ENCODE data around the gene E2F4. TPM values are rescaled to one million over a fixed set of nuclear protein-coding genes. Genes with fewer than 3 reads are reported as not detected.

Gene E2F4
- total RNA-seq, 1 experiment from 2014 or later, result 114 TPM

DNA sequence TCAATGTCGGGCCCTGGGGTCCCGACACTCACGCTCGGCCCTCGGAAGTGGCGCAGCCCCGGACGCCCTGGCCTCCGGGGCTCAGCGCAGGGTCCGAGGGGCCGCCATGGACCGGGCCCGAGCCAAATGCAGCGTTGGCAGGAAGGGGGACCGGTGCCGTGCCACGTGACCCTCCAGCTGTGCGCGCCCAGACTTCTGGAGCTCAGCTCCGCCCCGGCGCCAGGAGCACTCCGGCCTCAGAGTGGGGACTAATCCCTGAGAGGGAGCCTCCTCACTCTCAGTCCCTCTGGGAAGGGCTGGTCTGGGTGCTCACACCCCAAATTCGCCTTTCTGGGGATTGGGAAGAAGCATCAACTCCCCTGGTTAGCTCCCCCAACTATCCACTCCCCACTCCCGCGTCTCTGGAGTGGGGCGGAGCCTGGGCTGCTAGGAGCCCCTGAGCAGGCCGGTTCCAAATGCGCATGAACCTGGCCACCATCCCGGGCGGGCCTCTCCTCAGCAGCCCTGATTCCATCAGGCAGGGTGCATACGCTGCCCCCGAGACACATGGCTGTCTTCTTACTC is 41.0 kb upstream of the E2F4 start, which contains the start of gene B3GNT9:
Gene B3GNT9, minus strand, starts transcription at position 166 of the 564 bp plus-strand sequence. CDS start 513 bp downstream, outside the sequence.
- Histone ChIP-seq H3K79me2 (ENCODE audit: insufficient read depth, low read length) (no peaks in the 10 kb centered on the region), H3K36me3 (ENCODE audit: control insufficient read depth in 1 of 2, insufficient read depth in 2 of 2, low read length in 2 of 2) (peaks cover 12 to 18% of the 10 kb centered on the region in 2 experiments; a peak in 3 of 4 replicates), H3K27ac (ENCODE audit: low read depth, low read length) (peak within 1 kb of the TSS; percentile 66), H3K9ac (ENCODE audit: low read length) (peak within 1 kb of the TSS; percentile 67), H3K9me3 (ENCODE audit: control insufficient read depth in 1 of 2, insufficient read depth in 1 of 2, low read depth in 1 of 2, low read length in 2 of 2) (no peaks in the 10 kb centered on the region), H2AFZ (ENCODE audit: low read depth, low read length, poor library complexity, severe bottlenecking) (no peak within 1 kb of the TSS), H3K4me1 (ENCODE audit: control insufficient read depth in 1 of 2, insufficient read depth in 2 of 2, low read length in 2 of 2) (peaks cover 3 to 28% of the 10 kb centered on the region in 2 experiments; a peak in 3 of 4 replicates), H3K4me3 (replicated peaks in 1 of 2; ENCODE audit: low read depth in 1 of 2, low read length in 2 of 2) (peak within 1 kb of the TSS; percentile 39 to 61), H4K20me1 (ENCODE audit: insufficient read depth) (no peaks in the 10 kb centered on the region), H3K9me2 (ENCODE audit: insufficient read depth) (no peaks in the 10 kb centered on the region), H3K27me3 (ENCODE audit: insufficient read depth, low read length) (no peaks in the 10 kb centered on the region), H3K4me2 (ENCODE audit: low read length) (peak within 1 kb of the TSS; percentile 83)
- DNase-seq (ENCODE audit: low read depth, low spot score) (no peak), ATAC-seq (peak; percentile 69)
- BruUV-seq (replicated peaks), result no TSS peak
- intact Hi-C loops (cut with micrococcal nuclease), result no loop called here
- CTCF ChIA-PET, result interaction anchor here (0.8 to 5.8 kb wide), 5 partner anchors 9 to 196 kb away, joined by 3 to 79 read pairs (median 3); partner anchors contain the start of genes CES3, FBXL8 and TRADD
- POLR2A ChIA-PET, result interaction anchor here (0.7 to 0.8 kb wide), 2 partner anchors 8 to 250 kb away, joined by 3 to 4 read pairs; no protein-coding TSS in a partner anchor
- RAD21 ChIA-PET (ENCODE audit: low non-redundant PET in 1 of 2, low total read pairs in 2 of 2, uncharacterized antibody in 2 of 2, unreplicated experiment in 2 of 2), result interaction anchor here (0.6 to 0.7 kb wide), 2 partner anchors 20 to 46 kb away, joined by 3 read pairs; no protein-coding TSS in a partner anchor
- TF ChIP-seq SP1 (IDR thresholded peaks at IDR 0.05; ENCODE audit: low read depth) (no peak), RAD21 (IDR thresholded peaks at IDR 0.05; ENCODE audit: low read depth) (no peak), ZFX (IDR thresholded peaks at IDR 0.05) (peak; percentile 41; the same call in 1 of the 2 replicates), POLR2AphosphoS5 (IDR thresholded peaks at IDR 0.05; ENCODE audit: low read depth, low read length) (peak; percentile 14; the same call in 1 of the 2 replicates), POLR2A (IDR thresholded peaks at IDR 0.05; ENCODE audit: borderline replicate concordance, extremely low read depth, insufficient read depth, insufficient read length) (no peak), ZNF274 (IDR thresholded peaks at IDR 0.05; ENCODE audit: low read depth, low read length) (no peak), ELF1 (IDR thresholded peaks at IDR 0.05; ENCODE audit: borderline replicate concordance, low read depth) (no peak), EGR1 (IDR thresholded peaks at IDR 0.05; ENCODE audit: low read depth) (no peak)
- TF ChIP-seq, protein P1, sequence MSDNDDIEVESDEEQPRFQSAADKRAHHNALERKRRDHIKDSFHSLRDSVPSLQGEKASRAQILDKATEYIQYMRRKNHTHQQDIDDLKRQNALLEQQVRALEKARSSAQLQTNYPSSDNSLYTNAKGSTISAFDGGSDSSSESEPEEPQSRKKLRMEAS (IDR thresholded peaks at IDR 0.05), result 0 out of 2 replicates have a peak, but pooled peaks have one; percentile 38
- TF ChIP-seq, protein P2, sequence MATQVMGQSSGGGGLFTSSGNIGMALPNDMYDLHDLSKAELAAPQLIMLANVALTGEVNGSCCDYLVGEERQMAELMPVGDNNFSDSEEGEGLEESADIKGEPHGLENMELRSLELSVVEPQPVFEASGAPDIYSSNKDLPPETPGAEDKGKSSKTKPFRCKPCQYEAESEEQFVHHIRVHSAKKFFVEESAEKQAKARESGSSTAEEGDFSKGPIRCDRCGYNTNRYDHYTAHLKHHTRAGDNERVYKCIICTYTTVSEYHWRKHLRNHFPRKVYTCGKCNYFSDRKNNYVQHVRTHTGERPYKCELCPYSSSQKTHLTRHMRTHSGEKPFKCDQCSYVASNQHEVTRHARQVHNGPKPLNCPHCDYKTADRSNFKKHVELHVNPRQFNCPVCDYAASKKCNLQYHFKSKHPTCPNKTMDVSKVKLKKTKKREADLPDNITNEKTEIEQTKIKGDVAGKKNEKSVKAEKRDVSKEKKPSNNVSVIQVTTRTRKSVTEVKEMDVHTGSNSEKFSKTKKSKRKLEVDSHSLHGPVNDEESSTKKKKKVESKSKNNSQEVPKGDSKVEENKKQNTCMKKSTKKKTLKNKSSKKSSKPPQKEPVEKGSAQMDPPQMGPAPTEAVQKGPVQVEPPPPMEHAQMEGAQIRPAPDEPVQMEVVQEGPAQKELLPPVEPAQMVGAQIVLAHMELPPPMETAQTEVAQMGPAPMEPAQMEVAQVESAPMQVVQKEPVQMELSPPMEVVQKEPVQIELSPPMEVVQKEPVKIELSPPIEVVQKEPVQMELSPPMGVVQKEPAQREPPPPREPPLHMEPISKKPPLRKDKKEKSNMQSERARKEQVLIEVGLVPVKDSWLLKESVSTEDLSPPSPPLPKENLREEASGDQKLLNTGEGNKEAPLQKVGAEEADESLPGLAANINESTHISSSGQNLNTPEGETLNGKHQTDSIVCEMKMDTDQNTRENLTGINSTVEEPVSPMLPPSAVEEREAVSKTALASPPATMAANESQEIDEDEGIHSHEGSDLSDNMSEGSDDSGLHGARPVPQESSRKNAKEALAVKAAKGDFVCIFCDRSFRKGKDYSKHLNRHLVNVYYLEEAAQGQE (IDR thresholded peaks at IDR 0.05; ENCODE audit: low read depth), result no peak

All from HCT116 (cell line).